Caco-2 (cell line): ENCODE data around the gene PARVB. TPM values are rescaled to one million over a fixed set of nuclear protein-coding genes. Genes with fewer than 3 reads are reported as not detected.

Source experiments
- BruUV-seq: library from RNA; stranded (reverse); fragments of 400-500 nt; replicated peaks from 2 replicates; lab custom pipeline; 2021; lab: Mats Ljungman, UMichigan
- CTCF ChIA-PET: fragments of 300-600 bp; sonication (Branson Sonifier 250); formaldehyde crosslinking; loops from one replicate; lab custom pipeline; 2022; ENCODE audit warnings: antibody characterized with exemption; lab: Charles Lee
- POLR2A ChIA-PET: fragments of 300-600 bp; sonication (Branson Sonifier 250); formaldehyde crosslinking; loops from one replicate; lab custom pipeline; 2022; ENCODE audit warnings: antibody characterized with exemption; lab: Charles Lee
- DNase-seq, 2 experiments: peaks; one replicate each; pipeline versions ENCODE4 v3.0.0 to v3.0.0-alpha.2; 2020 to 2022
- H3K27me3 ChIP-seq: replicated peaks from 2 replicates; pipeline ENCODE4 v1.6.0; 2011; ENCODE audit warnings: low read length; ENCODE audit not compliant: control insufficient read depth, insufficient read depth
- H3K36me3 ChIP-seq: 2 replicates; pipeline ENCODE4 v1.5.1; 2011; ENCODE audit warnings: low read length; ENCODE audit not compliant: control insufficient read depth, insufficient read depth
- H3K4me1 ChIP-seq: fragments of 250-450 bp; sonication (Bioruptor Pico); 2 replicates; pipeline ENCODE4 v1.5.1; 2020; ENCODE audit warnings: mild to moderate bottlenecking
- H3K4me3 ChIP-seq: 2 replicates; pipeline ENCODE4 v1.5.1; 2011; ENCODE audit warnings: low read depth, mild to moderate bottlenecking, control low read depth, low read length
- H3K9me3 ChIP-seq: fragments of 250-450 bp; sonication (Bioruptor Pico); 2 replicates; pipeline ENCODE4 v1.5.1; 2020; ENCODE audit warnings: mild to moderate bottlenecking, moderate library complexity
- H3K27ac Mint-ChIP-seq: one replicate; pipeline ENCODE4 v1.8.0; 2022; ENCODE audit warnings: mixed read lengths; ENCODE audit not compliant: unreplicated experiment
- H3K27me3 Mint-ChIP-seq: one replicate; pipeline ENCODE4 v1.8.0; 2022; ENCODE audit warnings: mixed read lengths; ENCODE audit not compliant: insufficient read depth, unreplicated experiment
- H3K36me3 Mint-ChIP-seq: one replicate; pipeline ENCODE4 v1.8.0; 2022; ENCODE audit warnings: mild to moderate bottlenecking, mixed read lengths; ENCODE audit not compliant: insufficient read depth, unreplicated experiment
- H3K4me1 Mint-ChIP-seq: one replicate; pipeline ENCODE4 v1.8.0; 2022; ENCODE audit warnings: low read depth, mixed read lengths; ENCODE audit not compliant: unreplicated experiment
- H3K4me3 Mint-ChIP-seq: one replicate; pipeline ENCODE4 v1.8.0; 2022; ENCODE audit warnings: mild to moderate bottlenecking, moderate library complexity, mixed read lengths; ENCODE audit not compliant: unreplicated experiment
- H3K9me3 Mint-ChIP-seq: one replicate; pipeline ENCODE4 v1.8.0; 2022; ENCODE audit warnings: mixed read lengths; ENCODE audit not compliant: unreplicated experiment
- intact Hi-C: fragments of 100-400 bp; cut with micrococcal nuclease; formaldehyde crosslinking; loops from one replicate; pipeline ENCODE4 v1.10.0; 2022; ENCODE audit not compliant: unreplicated experiment
- total RNA-seq: library from RNA; stranded (reverse); gene quantifications from 2 replicates; pipeline ENCODE4 v1.2.3, GENCODE V29; 2022
- TF ChIP-seq, protein P1 (sequence below), 2 experiments: fragments of 200-600 bp in 1 of 2; IDR thresholded peaks; 1 replicate in 1 of 2; 2 replicates in 1 of 2; pipeline versions ENCODE4 v1.5.1 to v1.8.0; 2011 to 2022; ENCODE audit warnings: antibody characterized with exemption in 1 of 2, control low read depth in 1 of 2, inconsistent platforms in 1 of 2, low read depth in 1 of 2, low read length in 1 of 2, mild to moderate bottlenecking in 1 of 2, moderate library complexity in 1 of 2; ENCODE audit not compliant: insufficient read depth in 1 of 2, severe bottlenecking in 1 of 2, unreplicated experiment in 1 of 2

PARVB gene
- total RNA-seq, 1 experiment from 2014 or later, result 28.8 TPM

DNA sequence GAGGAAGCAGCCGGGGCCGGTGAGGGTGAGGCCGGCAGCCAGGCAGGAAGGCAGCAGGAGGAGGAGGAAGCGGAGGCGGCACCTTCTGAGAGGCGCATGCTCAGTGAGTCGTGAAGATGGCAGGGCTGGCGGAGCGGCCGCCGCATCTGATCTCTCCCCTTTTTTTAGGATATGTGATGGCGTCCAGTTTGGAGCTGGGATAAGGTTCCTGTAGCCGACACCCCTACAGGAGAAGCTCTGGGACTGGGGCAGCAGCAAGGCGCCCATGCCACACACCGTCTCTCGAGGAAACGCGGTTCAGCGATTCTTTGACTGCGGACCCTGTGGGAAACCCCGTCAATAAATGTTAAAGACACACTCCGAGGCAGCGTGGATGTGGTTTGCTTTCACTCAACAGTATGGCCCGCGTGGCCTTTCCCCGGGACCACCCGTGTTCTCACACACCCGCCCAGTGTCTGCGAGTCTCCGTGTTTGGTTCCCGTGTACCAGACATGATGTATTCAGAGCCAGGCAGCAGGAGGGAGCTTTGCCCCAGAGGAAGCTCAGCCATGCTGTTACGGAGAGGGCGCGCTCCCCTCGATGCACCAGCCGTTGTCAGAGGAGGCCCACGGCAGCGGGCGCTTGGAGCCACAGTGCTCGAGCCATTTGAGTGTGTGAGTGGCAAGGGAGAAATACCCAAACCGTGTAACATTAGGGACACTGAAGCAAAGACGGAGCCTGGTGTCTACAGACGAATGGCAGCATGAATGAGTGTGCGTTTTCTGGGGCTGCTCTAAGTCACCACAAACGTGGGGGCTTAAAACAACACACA, 27.7 kb upstream of the PARVB start:
- CTCF ChIA-PET, result no interaction called here
- no peak for DNase-seq
- no peaks in the 10 kb centered on the region for H3K4me1 ChIP-seq
- H3K4me3 ChIP-seq, result no peak overlapping the region
- BruUV-seq, result no TSS peak
- peaks cover 55% of the 10 kb centered on the region for H3K36me3 Mint-ChIP-seq
- H3K27me3 ChIP-seq, result no peaks in the 10 kb centered on the region
- no peak overlapping the region for H3K27ac Mint-ChIP-seq
- POLR2A ChIA-PET, result no interaction called here
- peaks cover 2% of the 10 kb centered on the region; the same call in 1 of the 2 replicates for H3K36me3 ChIP-seq
- peaks cover 7% of the 10 kb centered on the region for H3K4me1 Mint-ChIP-seq
- H3K27me3 Mint-ChIP-seq, result no peaks in the 10 kb centered on the region
- no peak overlapping the region for H3K4me3 Mint-ChIP-seq
- no peaks in the 10 kb centered on the region for H3K9me3 Mint-ChIP-seq
- TF ChIP-seq, protein P1, sequence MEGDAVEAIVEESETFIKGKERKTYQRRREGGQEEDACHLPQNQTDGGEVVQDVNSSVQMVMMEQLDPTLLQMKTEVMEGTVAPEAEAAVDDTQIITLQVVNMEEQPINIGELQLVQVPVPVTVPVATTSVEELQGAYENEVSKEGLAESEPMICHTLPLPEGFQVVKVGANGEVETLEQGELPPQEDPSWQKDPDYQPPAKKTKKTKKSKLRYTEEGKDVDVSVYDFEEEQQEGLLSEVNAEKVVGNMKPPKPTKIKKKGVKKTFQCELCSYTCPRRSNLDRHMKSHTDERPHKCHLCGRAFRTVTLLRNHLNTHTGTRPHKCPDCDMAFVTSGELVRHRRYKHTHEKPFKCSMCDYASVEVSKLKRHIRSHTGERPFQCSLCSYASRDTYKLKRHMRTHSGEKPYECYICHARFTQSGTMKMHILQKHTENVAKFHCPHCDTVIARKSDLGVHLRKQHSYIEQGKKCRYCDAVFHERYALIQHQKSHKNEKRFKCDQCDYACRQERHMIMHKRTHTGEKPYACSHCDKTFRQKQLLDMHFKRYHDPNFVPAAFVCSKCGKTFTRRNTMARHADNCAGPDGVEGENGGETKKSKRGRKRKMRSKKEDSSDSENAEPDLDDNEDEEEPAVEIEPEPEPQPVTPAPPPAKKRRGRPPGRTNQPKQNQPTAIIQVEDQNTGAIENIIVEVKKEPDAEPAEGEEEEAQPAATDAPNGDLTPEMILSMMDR (IDR thresholded peaks at IDR 0.05; ENCODE audit: insufficient read depth in 1 of 2, low read depth in 1 of 2, low read length in 1 of 2, severe bottlenecking in 1 of 2, unreplicated experiment in 1 of 2), result no peak
- intact Hi-C loops, result no loop called here
- H3K9me3 ChIP-seq, result no peaks in the 10 kb centered on the region

- Mint-ChIP-seq H3K36me3 (peaks cover 49% of the 10 kb centered on the region), H3K27ac (no peak overlapping the region), H3K9me3 (no peaks in the 10 kb centered on the region), H3K27me3 (no peaks in the 10 kb centered on the region), H3K4me1 (peaks cover 7% of the 10 kb centered on the region), H3K4me3 (no peak overlapping the region)
- BruUV-seq, result no TSS peak
- no peaks in the 10 kb centered on the region for H3K27me3 ChIP-seq
- TF ChIP-seq, protein P1 (IDR thresholded peaks at IDR 0.05; ENCODE audit: insufficient read depth in 1 of 2, low read depth in 1 of 2, low read length in 1 of 2, severe bottlenecking in 1 of 2, unreplicated experiment in 1 of 2), result no peak
- ChIA-PET CTCF (no interaction called here), POLR2A (no interaction called here)
- peaks cover 2% of the 10 kb centered on the region; the same call in 1 of the 2 replicates for H3K36me3 ChIP-seq
- intact Hi-C loops, result no loop called here
- no peak for DNase-seq
- H3K4me1 ChIP-seq, result no peaks in the 10 kb centered on the region
- H3K9me3 ChIP-seq, result no peaks in the 10 kb centered on the region
- no peak overlapping the region for H3K4me3 ChIP-seq
These were observed 27.2 kb upstream of the PARVB start for GRCh38 chr22:43996981-43997265.

- DNase-seq, result no peak
- TF ChIP-seq, protein P1 (IDR thresholded peaks at IDR 0.05; ENCODE audit: insufficient read depth in 1 of 2, low read depth in 1 of 2, low read length in 1 of 2, severe bottlenecking in 1 of 2, unreplicated experiment in 1 of 2), result no peak
- Mint-ChIP-seq H3K9me3 (no peaks in the 10 kb centered on the region), H3K27me3 (no peaks in the 10 kb centered on the region), H3K4me1 (peaks cover under 1% of the 10 kb centered on the region), H3K36me3 (peaks cover 35% of the 10 kb centered on the region), H3K4me3 (no peak overlapping the region), H3K27ac (no peak overlapping the region)
- Histone ChIP-seq H3K9me3 (no peaks in the 10 kb centered on the region), H3K36me3 (no peaks in the 10 kb centered on the region), H3K27me3 (no peaks in the 10 kb centered on the region), H3K4me1 (no peaks in the 10 kb centered on the region), H3K4me3 (no peak overlapping the region)
- no TSS peak for BruUV-seq
- CTCF ChIA-PET, result interaction anchor here (1.3 kb wide), 1 partner anchor 87 kb away, joined by 4 read pairs; no protein-coding TSS in a partner anchor
- POLR2A ChIA-PET, result no interaction called here
- intact Hi-C loops, result no loop called here
These were observed 25.3 kb upstream of the PARVB start for GRCh38 chr22:43998679-43999264.
